Ovary (tissue), 3 donors: ENCODE results near the gene ACVR2A.

Experiments used
- EP300 ChIP-seq: sonication (generic); formaldehyde crosslinking; IDR thresholded peaks from one replicate; pipeline ENCODE4 v1.6.1; 2017; ENCODE audit warnings: antibody characterized with exemption
- POLR2A ChIP-seq: fragments of 450-650 bp; IDR thresholded peaks from one replicate; pipeline ENCODE4 v1.6.1; 2017; ENCODE audit warnings: antibody characterized with exemption, mild to moderate bottlenecking, moderate library complexity
- TF ChIP-seq, protein P1 (sequence below), 3 donors: fragments of 450-650 bp in 2 of 3; fragments of 200-600 bp in 1 of 3; IDR thresholded peaks; one replicate each; pipeline versions ENCODE4 v1.5.1 to v1.8.0; 2016 to 2022; ENCODE audit warnings: antibody characterized with exemption in 3 of 3, mild to moderate bottlenecking in 1 of 3
- donor health status: DM: no; HTN: no; CAD: no.

DNA sequence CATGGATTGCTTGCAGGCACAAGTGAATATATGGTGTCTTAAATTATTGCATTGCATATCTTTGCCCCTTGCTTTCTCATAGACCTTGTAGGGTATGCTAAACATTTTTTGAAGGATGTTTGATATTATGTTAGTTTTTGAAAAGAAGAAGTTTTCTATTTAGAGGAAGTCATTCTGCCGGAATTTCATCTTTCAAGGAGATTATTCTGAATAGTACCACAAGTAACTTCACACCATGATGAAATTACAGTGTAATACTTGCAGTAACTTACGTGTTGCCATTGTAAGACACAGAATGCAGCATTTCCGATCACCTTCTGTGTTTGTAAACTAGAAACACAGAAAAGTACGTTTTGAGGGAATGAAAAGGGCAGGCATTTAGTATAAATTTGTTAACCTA is 71.9 kb downstream of the ACVR2A start:
- TF ChIP-seq, protein P1, sequence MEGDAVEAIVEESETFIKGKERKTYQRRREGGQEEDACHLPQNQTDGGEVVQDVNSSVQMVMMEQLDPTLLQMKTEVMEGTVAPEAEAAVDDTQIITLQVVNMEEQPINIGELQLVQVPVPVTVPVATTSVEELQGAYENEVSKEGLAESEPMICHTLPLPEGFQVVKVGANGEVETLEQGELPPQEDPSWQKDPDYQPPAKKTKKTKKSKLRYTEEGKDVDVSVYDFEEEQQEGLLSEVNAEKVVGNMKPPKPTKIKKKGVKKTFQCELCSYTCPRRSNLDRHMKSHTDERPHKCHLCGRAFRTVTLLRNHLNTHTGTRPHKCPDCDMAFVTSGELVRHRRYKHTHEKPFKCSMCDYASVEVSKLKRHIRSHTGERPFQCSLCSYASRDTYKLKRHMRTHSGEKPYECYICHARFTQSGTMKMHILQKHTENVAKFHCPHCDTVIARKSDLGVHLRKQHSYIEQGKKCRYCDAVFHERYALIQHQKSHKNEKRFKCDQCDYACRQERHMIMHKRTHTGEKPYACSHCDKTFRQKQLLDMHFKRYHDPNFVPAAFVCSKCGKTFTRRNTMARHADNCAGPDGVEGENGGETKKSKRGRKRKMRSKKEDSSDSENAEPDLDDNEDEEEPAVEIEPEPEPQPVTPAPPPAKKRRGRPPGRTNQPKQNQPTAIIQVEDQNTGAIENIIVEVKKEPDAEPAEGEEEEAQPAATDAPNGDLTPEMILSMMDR (IDR thresholded peaks at IDR 0.05), result no peak
- TF ChIP-seq EP300 (no peak), POLR2A (no peak)
